H9 (cell line): ENCODE data around the gene MAPK14. TPM values are rescaled to one million over a fixed set of nuclear protein-coding genes. Genes with fewer than 3 reads are reported as not detected.

Experiments used
- DNase-seq: peaks from one replicate; pipeline ENCODE4 v3.0.0-alpha.2; 2017
- H2AFZ ChIP-seq: one replicate; pipeline ENCODE4 v1.6.1; 2013; ENCODE audit warnings: mild to moderate bottlenecking, low read length, control low read depth, moderate library complexity
- H2AK5ac ChIP-seq: 2 replicates; pipeline ENCODE4 v1.6.1; 2013; ENCODE audit warnings: low read length, control low read depth, mixed read lengths; ENCODE audit not compliant: insufficient read length
- H2BK120ac ChIP-seq: one replicate; pipeline ENCODE4 v1.6.1; 2013; ENCODE audit warnings: low read depth, mild to moderate bottlenecking, low read length, control low read depth, inconsistent platforms; ENCODE audit not compliant: poor library complexity, severe bottlenecking
- H2BK12ac ChIP-seq: 2 replicates; pipeline ENCODE4 v1.6.1; 2013; ENCODE audit warnings: low read length, control low read depth, mixed read lengths, low read depth; ENCODE audit not compliant: insufficient read length
- H2BK15ac ChIP-seq: 2 replicates; pipeline ENCODE4 v1.6.1; 2013; ENCODE audit warnings: low read depth, low read length, control low read depth
- H2BK20ac ChIP-seq: one replicate; pipeline ENCODE4 v1.6.1; 2013; ENCODE audit warnings: low read depth, mild to moderate bottlenecking, low read length, control low read depth, inconsistent platforms; ENCODE audit not compliant: poor library complexity, severe bottlenecking
- H2BK5ac ChIP-seq: 2 replicates; pipeline ENCODE4 v1.6.1; 2013; ENCODE audit warnings: low read length, control low read depth, mixed read lengths; ENCODE audit not compliant: insufficient read length
- H3K14ac ChIP-seq: 2 replicates; pipeline ENCODE4 v1.6.1; 2013; ENCODE audit warnings: low read length, control low read depth; ENCODE audit not compliant: insufficient read depth
- H3K18ac ChIP-seq: 2 replicates; pipeline ENCODE4 v1.6.1; 2013; ENCODE audit warnings: low read depth, mild to moderate bottlenecking, mixed read lengths, low read length, control low read depth; ENCODE audit not compliant: insufficient read length
- H3K23ac ChIP-seq: 2 replicates; pipeline ENCODE4 v1.6.1; 2013; ENCODE audit warnings: low read length, control low read depth, mixed read lengths, low read depth; ENCODE audit not compliant: insufficient read length
- H3K23me2 ChIP-seq: 2 replicates; pipeline ENCODE4 v1.6.1; 2013; ENCODE audit warnings: low read depth, mild to moderate bottlenecking, mixed read lengths, low read length, control low read depth; ENCODE audit not compliant: insufficient read length, poor library complexity, severe bottlenecking
- H3K27ac ChIP-seq: 2 replicates; pipeline ENCODE4 v1.5.1; 2013; ENCODE audit warnings: low read length, control low read depth, mixed read lengths, low read depth; ENCODE audit not compliant: insufficient read length
- H3K27me3 ChIP-seq: 2 replicates; pipeline ENCODE4 v1.6.1; 2013; ENCODE audit warnings: low read length, control low read depth, inconsistent platforms; ENCODE audit not compliant: insufficient read depth
- H3K4ac ChIP-seq: 2 replicates; pipeline ENCODE4 v1.6.1; 2013; ENCODE audit warnings: low read depth, mild to moderate bottlenecking, control low read depth, inconsistent platforms, low read length, moderate library complexity
- H3K4me1 ChIP-seq: 2 replicates; pipeline ENCODE4 v1.6.1; 2013; ENCODE audit warnings: low read length, control low read depth, inconsistent platforms; ENCODE audit not compliant: insufficient read depth
- H3K4me2 ChIP-seq: 2 replicates; pipeline ENCODE4 v1.6.1; 2013; ENCODE audit warnings: low read length, control low read depth, mixed read lengths; ENCODE audit not compliant: insufficient read length, insufficient read depth
- H3K56ac ChIP-seq: 2 replicates; pipeline ENCODE4 v1.6.1; 2013; ENCODE audit warnings: low read depth, mild to moderate bottlenecking, mixed read lengths, low read length, control low read depth; ENCODE audit not compliant: insufficient read length
- H3K79me1 ChIP-seq: 2 replicates; pipeline ENCODE4 v1.6.1; 2013; ENCODE audit warnings: low read depth, mild to moderate bottlenecking, moderate library complexity, low read length, control low read depth, inconsistent platforms; ENCODE audit not compliant: insufficient read depth, poor library complexity, severe bottlenecking
- H3K79me2 ChIP-seq: 2 replicates; pipeline ENCODE4 v1.6.1; 2013; ENCODE audit warnings: low read length, control low read depth, inconsistent platforms; ENCODE audit not compliant: insufficient read depth
- H3K9ac ChIP-seq: 2 replicates; pipeline ENCODE4 v1.6.1; 2013; ENCODE audit warnings: low read length, control low read depth, mixed read lengths; ENCODE audit not compliant: insufficient read length; ENCODE audit errors: extremely low read depth
- H3K9me3 ChIP-seq: one replicate; pipeline ENCODE4 v1.6.1; 2013; ENCODE audit warnings: low read depth, low read length, inconsistent platforms; ENCODE audit not compliant: control insufficient read depth
- H3T11ph ChIP-seq: one replicate; pipeline ENCODE4 v1.6.1; 2013; ENCODE audit warnings: mild to moderate bottlenecking, low read length, control low read depth, inconsistent platforms
- H4K20me1 ChIP-seq: one replicate; pipeline ENCODE4 v1.6.1; 2013; ENCODE audit not compliant: control insufficient read depth, insufficient read length, insufficient read depth
- H4K5ac ChIP-seq: 2 replicates; pipeline ENCODE4 v1.6.1; 2013; ENCODE audit warnings: low read depth, mild to moderate bottlenecking, mixed read lengths, low read length, control low read depth; ENCODE audit not compliant: insufficient read length
- H4K8ac ChIP-seq: replicated peaks from 2 replicates; pipeline ENCODE4 v1.6.1; 2013; ENCODE audit warnings: low read length, control low read depth, mixed read lengths, low read depth; ENCODE audit not compliant: insufficient read length
- H4K91ac ChIP-seq: 2 replicates; pipeline ENCODE4 v1.6.1; 2013; ENCODE audit warnings: low read depth, mild to moderate bottlenecking, moderate library complexity, mixed read lengths, low read length, control low read depth; ENCODE audit not compliant: insufficient read length
- H3K27ac Mint-ChIP-seq, 3 experiments: 2 replicates in 2 of 3; 3 replicates in 1 of 3; pipeline ENCODE4 v1.8.0; 2020 to 2021; ENCODE audit warnings: mixed read lengths in 3 of 3, mild to moderate bottlenecking in 1 of 3, moderate library complexity in 1 of 3
- H3K27me3 Mint-ChIP-seq: 2 replicates; pipeline ENCODE4 v1.8.0; 2021; ENCODE audit warnings: low read depth, mild to moderate bottlenecking, moderate library complexity, mixed read lengths
- H3K36me3 Mint-ChIP-seq, 3 experiments: 2 replicates in 2 of 3; 3 replicates in 1 of 3; pipeline ENCODE4 v1.8.0; 2020 to 2021; ENCODE audit warnings: low read depth in 3 of 3, mixed read lengths in 3 of 3; ENCODE audit not compliant: insufficient read depth in 1 of 3
- H3K4me1 Mint-ChIP-seq, 2 experiments: 2 replicates each; pipeline ENCODE4 v1.8.0; 2020; ENCODE audit warnings: mixed read lengths in 2 of 2
- H3K4me3 Mint-ChIP-seq, 2 experiments: 2 replicates in 1 of 2; 3 replicates in 1 of 2; pipeline ENCODE4 v1.8.0; 2020 to 2021; ENCODE audit warnings: mild to moderate bottlenecking in 2 of 2, mixed read lengths in 2 of 2, moderate library complexity in 1 of 2
- H3K9me3 Mint-ChIP-seq, 2 experiments: 2 replicates in 1 of 2; 3 replicates in 1 of 2; pipeline ENCODE4 v1.8.0; 2020; ENCODE audit warnings: mild to moderate bottlenecking in 2 of 2, mixed read lengths in 2 of 2, moderate library complexity in 1 of 2
- WGBS: extraction: QIAGEN DNeasy Blood & Tissue Kit; methylation state at CpG from one replicate; pipeline ENCODE4 v1.1.7; 2013; ENCODE audit warnings: missing lambda C conversion rate, low lambda C conversion rate, mixed read lengths; ENCODE audit not compliant: insufficient read length; ENCODE audit errors: extremely low coverage; 5-methylcytosine and 5-hydroxymethylcytosine counted together
- total RNA-seq: library from RNA; stranded (reverse); gene quantifications from 2 replicates; pipeline ENCODE4 v1.2.1, GENCODE V29; 2021
- TF ChIP-seq, protein P1 (sequence below): fragments of 200-600 bp; sonication (generic); conservative IDR thresholded peaks from 3 replicates; pipeline ENCODE4 v1.8.0; 2021; ENCODE audit warnings: antibody characterized with exemption, mild to moderate bottlenecking

The MAPK14 gene
- total RNA-seq, 1 experiment from 2014 or later: 40.5 TPM

DNA sequence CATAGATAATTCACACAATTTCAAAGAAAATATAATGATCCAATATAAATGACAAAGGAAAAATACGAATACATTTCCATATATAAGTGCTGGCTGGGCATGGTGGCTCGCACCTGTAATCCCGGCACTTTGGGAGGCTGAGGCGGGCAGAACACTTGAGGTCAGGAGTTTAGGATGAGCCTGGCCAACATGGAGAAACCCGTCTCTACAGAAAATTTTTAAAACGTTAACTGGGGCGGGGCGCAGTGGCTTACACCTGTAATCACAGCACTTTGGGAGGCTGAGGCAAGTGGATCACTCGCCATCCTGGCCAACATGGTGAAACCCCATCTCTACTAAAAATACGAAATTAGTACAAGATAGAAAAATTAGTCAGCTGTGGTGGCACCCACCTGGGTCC lies 87.8 kb downstream of the MAPK14 start:
- H2BK12ac ChIP-seq: no peak overlapping the region
- no peaks in the 10 kb centered on the region for H3K79me2 ChIP-seq
- Mint-ChIP-seq H3K4me3 (no peak overlapping the region), H3K4me1 (peaks cover 18% of the 10 kb centered on the region in 2 experiments), H3K9me3 (no peaks in the 10 kb centered on the region), H3K36me3 (peaks cover 0 to 9% (median 4%) of the 10 kb centered on the region in 3 experiments; a peak in 4 of 7 replicates), H3K27me3 (no peaks in the 10 kb centered on the region), H3K27ac (no peak overlapping the region)
- H3T11ph ChIP-seq: no peak overlapping the region
- H3K4ac ChIP-seq: no peak overlapping the region
- H3K14ac ChIP-seq: no peak overlapping the region
- H4K8ac ChIP-seq: no peak overlapping the region
- H2BK15ac ChIP-seq: no peak overlapping the region
- no peak overlapping the region for H2BK20ac ChIP-seq
- H4K5ac ChIP-seq: no peak overlapping the region
- no peak overlapping the region for H3K4me2 ChIP-seq
- no peak overlapping the region for H2BK120ac ChIP-seq
- peaks cover 2% of the 10 kb centered on the region; the same call in 1 of the 2 replicates for H3K4me1 ChIP-seq
- no peak for DNase-seq
- H3K23me2 ChIP-seq: no peaks in the 10 kb centered on the region
- no peak overlapping the region for H2AK5ac ChIP-seq
- H3K56ac ChIP-seq: no peak overlapping the region
- no peak overlapping the region for H3K18ac ChIP-seq
- no CpG with 5 or more reads among the region's 10 CpGs for WGBS
- no peak overlapping the region for H3K27ac ChIP-seq
- TF ChIP-seq, protein P1, sequence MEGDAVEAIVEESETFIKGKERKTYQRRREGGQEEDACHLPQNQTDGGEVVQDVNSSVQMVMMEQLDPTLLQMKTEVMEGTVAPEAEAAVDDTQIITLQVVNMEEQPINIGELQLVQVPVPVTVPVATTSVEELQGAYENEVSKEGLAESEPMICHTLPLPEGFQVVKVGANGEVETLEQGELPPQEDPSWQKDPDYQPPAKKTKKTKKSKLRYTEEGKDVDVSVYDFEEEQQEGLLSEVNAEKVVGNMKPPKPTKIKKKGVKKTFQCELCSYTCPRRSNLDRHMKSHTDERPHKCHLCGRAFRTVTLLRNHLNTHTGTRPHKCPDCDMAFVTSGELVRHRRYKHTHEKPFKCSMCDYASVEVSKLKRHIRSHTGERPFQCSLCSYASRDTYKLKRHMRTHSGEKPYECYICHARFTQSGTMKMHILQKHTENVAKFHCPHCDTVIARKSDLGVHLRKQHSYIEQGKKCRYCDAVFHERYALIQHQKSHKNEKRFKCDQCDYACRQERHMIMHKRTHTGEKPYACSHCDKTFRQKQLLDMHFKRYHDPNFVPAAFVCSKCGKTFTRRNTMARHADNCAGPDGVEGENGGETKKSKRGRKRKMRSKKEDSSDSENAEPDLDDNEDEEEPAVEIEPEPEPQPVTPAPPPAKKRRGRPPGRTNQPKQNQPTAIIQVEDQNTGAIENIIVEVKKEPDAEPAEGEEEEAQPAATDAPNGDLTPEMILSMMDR: no peak
- H2AFZ ChIP-seq: no peak overlapping the region
- no peaks in the 10 kb centered on the region for H3K27me3 ChIP-seq
- H2BK5ac ChIP-seq: no peak overlapping the region
- no peak overlapping the region for H3K23ac ChIP-seq
- H3K9ac ChIP-seq: no peak overlapping the region
- H3K79me1 ChIP-seq: no peaks in the 10 kb centered on the region
- H4K20me1 ChIP-seq: no peaks in the 10 kb centered on the region
- no peaks in the 10 kb centered on the region for H3K9me3 ChIP-seq
- no peak overlapping the region for H4K91ac ChIP-seq
